Small intestine (tissue), 7 donors: Measurements from ENCODE around the gene FBXO41. TPM values are rescaled to one million over a fixed set of nuclear protein-coding genes. Genes with fewer than 3 reads are reported as not detected.

Experiments used
- DNase-seq, 2 donors: peaks; one replicate each; pipeline versions ENCODE4 v3.0.0 to v3.0.0-alpha.2; 2013
- FAIRE-seq: peaks from 2 replicates; lab custom pipeline; 2012; peaks lifted over from hg19 to GRCh38; lab: Jason Lieb, UNC
- H3K27ac ChIP-seq, 3 donors: one replicate each; pipeline ENCODE4 v1.5.1; 2013; ENCODE audit warnings: low read length in 2 of 3, mild to moderate bottlenecking in 2 of 3, control low read depth in 1 of 3, inconsistent platforms in 1 of 3, low read depth in 1 of 3, moderate library complexity in 1 of 3
- H3K27me3 ChIP-seq, 3 donors: one replicate each; pipeline ENCODE4 v1.6.1; 2013; ENCODE audit warnings: low read length in 3 of 3, inconsistent platforms in 1 of 3; ENCODE audit not compliant: control insufficient read depth in 3 of 3, insufficient read depth in 3 of 3
- H3K36me3 ChIP-seq, 3 donors: one replicate each; pipeline ENCODE4 v1.6.1; 2013; ENCODE audit warnings: low read length in 3 of 3, inconsistent platforms in 1 of 3, low read depth in 1 of 3, mild to moderate bottlenecking in 1 of 3, moderate library complexity in 1 of 3; ENCODE audit not compliant: control insufficient read depth in 3 of 3, insufficient read depth in 2 of 3
- H3K4me1 ChIP-seq, 3 donors: one replicate each; pipeline ENCODE4 v1.6.1; 2013; ENCODE audit warnings: low read length in 2 of 3, inconsistent platforms in 1 of 3, low read depth in 1 of 3, mild to moderate bottlenecking in 1 of 3, moderate library complexity in 1 of 3; ENCODE audit not compliant: control insufficient read depth in 3 of 3, insufficient read depth in 2 of 3
- H3K4me3 ChIP-seq, 3 donors: one replicate each; pipeline ENCODE4 v1.5.1; 2013; ENCODE audit warnings: low read length in 3 of 3, control low read depth in 1 of 3, inconsistent platforms in 1 of 3, low read depth in 1 of 3, mild to moderate bottlenecking in 1 of 3, moderate library complexity in 1 of 3
- H3K9me3 ChIP-seq, 2 donors: one replicate each; pipeline ENCODE4 v1.6.1; 2013; ENCODE audit warnings: low read depth in 1 of 2, low read length in 1 of 2; ENCODE audit not compliant: control insufficient read depth in 2 of 2, insufficient read depth in 1 of 2
- WGBS, 3 donors: extraction: QIAGEN DNeasy Blood & Tissue Kit; methylation state at CpG; one replicate each; pipeline ENCODE4 v1.1.7; 2013; 5-methylcytosine and 5-hydroxymethylcytosine counted together
- polyA plus RNA-seq, 4 donors: library from polyadenylated mRNA; stranded (reverse) in 3 of 4; unstranded in 1 of 4; fragments of 200-250 nt in 3 of 4; fragments of 120-200 nt in 1 of 4; gene quantifications; one replicate each; pipeline versions ENCODE4 v1.2.1 to v1.2.3, GENCODE V29; 2013
- donor health status: healthy with polysubstance abuse.
- donor health status: control.
- donor health status: control.
- donor health status: Bipolar disorder and iron deficiency.
- donor health status: healthy.

Gene FBXO41
- polyA plus RNA-seq, 4 donors: 0.54 to 2.1 (median 1.0) TPM

GRCh38 chr2:73249636-73250035, 34.6 kb downstream of the FBXO41 start:
- no peak overlapping the region for H3K27ac ChIP-seq
- 88 to 92% (median 91%) methylated on average over 9 of the region's 9 CpGs for WGBS, 3 donors
- DNase-seq (no peak), FAIRE-seq (no peak)
- no peak overlapping the region for H3K4me3 ChIP-seq
- H3K9me3 ChIP-seq: no peaks in the 10 kb centered on the region
- H3K4me1 ChIP-seq: no peaks in the 10 kb centered on the region
- H3K36me3 ChIP-seq: peaks cover 35 to 67% (median 38%) of the 10 kb centered on the region in 3 donors
- H3K27me3 ChIP-seq: no peaks in the 10 kb centered on the region

- H3K36me3 ChIP-seq: peaks cover 34 to 57% (median 42%) of the 10 kb centered on the region in 3 donors
- WGBS, 3 donors: 54 to 79% (median 74%) methylated on average over 3 of the region's 3 CpGs
- H3K4me1 ChIP-seq: no peaks in the 10 kb centered on the region
- no peak overlapping the region for H3K27ac ChIP-seq
- no peaks in the 10 kb centered on the region for H3K27me3 ChIP-seq
- no peak overlapping the region for H3K4me3 ChIP-seq
- DNase-seq (no peak), FAIRE-seq (no peak)
- no peaks in the 10 kb centered on the region for H3K9me3 ChIP-seq
Observed at GRCh38 chr2:73246850-73247249, 37.4 kb downstream of the FBXO41 start.

- Histone ChIP-seq H3K27ac (no peak overlapping the region), H3K36me3 (peaks cover 27 to 42% (median 41%) of the 10 kb centered on the region in 3 donors), H3K27me3 (no peaks in the 10 kb centered on the region), H3K4me3 (no peak overlapping the region), H3K9me3 (no peaks in the 10 kb centered on the region), H3K4me1 (no peaks in the 10 kb centered on the region)
- 79 to 90% (median 85%) methylated on average over 3 of the region's 3 CpGs for WGBS, 3 donors
- DNase-seq (no peak), FAIRE-seq (no peak)
Observed at GRCh38 chr2:73244580-73244979, 39.7 kb downstream of the FBXO41 start.

GRCh38 chr2:73243884-73244570, 40.3 kb downstream of the FBXO41 start:
- DNase-seq (no peak), FAIRE-seq (no peak)
- H3K4me1 ChIP-seq: no peaks in the 10 kb centered on the region
- H3K27me3 ChIP-seq: no peaks in the 10 kb centered on the region
- 40 to 61% (median 44%) methylated on average over 5 of the region's 5 CpGs for WGBS, 3 donors
- H3K36me3 ChIP-seq: peaks cover 30 to 44% (median 40%) of the 10 kb centered on the region in 3 donors
- no peak overlapping the region for H3K27ac ChIP-seq
- H3K4me3 ChIP-seq: no peak overlapping the region
- no peaks in the 10 kb centered on the region for H3K9me3 ChIP-seq

GRCh38 chr2:73239776-73240175, 44.5 kb downstream of the FBXO41 start:
- WGBS, 3 donors: 45 to 54% (median 54%) methylated on average over 3 of the region's 3 CpGs
- DNase-seq (no peak), FAIRE-seq (no peak)
- Histone ChIP-seq H3K27me3 (no peaks in the 10 kb centered on the region), H3K4me3 (no peak overlapping the region), H3K9me3 (no peaks in the 10 kb centered on the region), H3K36me3 (peaks cover 11 to 26% (median 22%) of the 10 kb centered on the region in 3 donors), H3K27ac (no peak overlapping the region), H3K4me1 (peaks cover 2 to 3% (median 2%) of the 10 kb centered on the region in 3 donors)

- DNase-seq (no peak), FAIRE-seq (no peak)
- no peaks in the 10 kb centered on the region for H3K27me3 ChIP-seq
- H3K36me3 ChIP-seq: peaks cover 8 to 20% (median 15%) of the 10 kb centered on the region in 3 donors
- H3K27ac ChIP-seq: no peak overlapping the region
- no peak overlapping the region for H3K4me3 ChIP-seq
- no peaks in the 10 kb centered on the region for H3K9me3 ChIP-seq
- H3K4me1 ChIP-seq: peaks cover 2 to 3% (median 2%) of the 10 kb centered on the region in 3 donors
- WGBS, 3 donors: 87 to 91% (median 88%) methylated on average over 1 of the region's 1 CpG
Observed at GRCh38 chr2:73238976-73239375, 45.3 kb downstream of the FBXO41 start.

GRCh38 chr2:73238149-73238548, 46.1 kb downstream of the FBXO41 start:
- Histone ChIP-seq H3K4me3 (no peak overlapping the region), H3K4me1 (peaks cover 2 to 3% (median 2%) of the 10 kb centered on the region in 3 donors), H3K27ac (no peak overlapping the region), H3K36me3 (peaks cover 8 to 18% (median 13%) of the 10 kb centered on the region in 3 donors), H3K9me3 (no peaks in the 10 kb centered on the region), H3K27me3 (no peaks in the 10 kb centered on the region)
- 79 to 87% (median 82%) methylated on average over 3 of the region's 3 CpGs for WGBS, 3 donors
- DNase-seq: no peak
- FAIRE-seq: no peak

- no peak overlapping the region for H3K27ac ChIP-seq
- no peak for DNase-seq
- 41 to 64% (median 56%) methylated on average over 1 of the region's 1 CpG for WGBS, 3 donors
- FAIRE-seq: no peak
- no peaks in the 10 kb centered on the region for H3K27me3 ChIP-seq
- peaks cover 3 to 6% (median 6%) of the 10 kb centered on the region in 3 donors for H3K4me1 ChIP-seq
- H3K36me3 ChIP-seq: peaks cover 8 to 15% (median 11%) of the 10 kb centered on the region in 3 donors
- no peak overlapping the region for H3K4me3 ChIP-seq
- H3K9me3 ChIP-seq: no peaks in the 10 kb centered on the region
Observed at GRCh38 chr2:73237168-73237567, 47.1 kb downstream of the FBXO41 start.
